H1 (cell line): ENCODE results near the gene TRAF3IP1. TPM values are rescaled to one million over a fixed set of nuclear protein-coding genes. Genes with fewer than 3 reads are reported as not detected.

ENCODE experiments used
- CTCF ChIA-PET: fragments of 300-600 bp; sonication (Branson Sonifier 250); formaldehyde crosslinking; loops from one replicate; lab custom pipeline; 2021; ENCODE audit not compliant: partially characterized antibody; lab: Charles Lee
- POLR2A ChIA-PET: fragments of 300-600 bp; sonication (Branson Sonifier 250); formaldehyde crosslinking; loops from one replicate; lab custom pipeline; 2021; ENCODE audit warnings: inconsistent platforms; ENCODE audit not compliant: partially characterized antibody; lab: Charles Lee
- DNase-seq, 2 experiments: peaks; one replicate each; pipeline versions ENCODE4 v3.0.0 to v3.0.0-alpha.2; 2010 to 2022; ENCODE audit warnings: low spot score in 2 of 2, low read depth in 1 of 2, mixed read lengths in 1 of 2
- FAIRE-seq: peaks from 2 replicates; lab custom pipeline; 2011; peaks lifted over from hg19 to GRCh38; lab: Jason Lieb, UNC
- H2AFZ ChIP-seq: 2 replicates; pipeline ENCODE4 v1.8.1; 2012; ENCODE audit warnings: low read length, inconsistent platforms
- H2AK5ac ChIP-seq: 2 replicates; pipeline ENCODE4 v1.6.1; 2013; ENCODE audit warnings: low read depth, low read length
- H2BK120ac ChIP-seq: replicated peaks from 2 replicates; pipeline ENCODE3; 2013; ENCODE audit warnings: low read depth, low read length, inconsistent platforms
- H2BK12ac ChIP-seq: 2 replicates; pipeline ENCODE4 v1.6.1; 2013; ENCODE audit warnings: low read depth, low read length
- H2BK15ac ChIP-seq: 2 replicates; pipeline ENCODE4 v1.6.1; 2013; ENCODE audit warnings: low read length
- H2BK20ac ChIP-seq: 2 replicates; pipeline ENCODE4 v1.6.1; 2013; ENCODE audit warnings: low read length
- H2BK5ac ChIP-seq: 2 replicates; pipeline ENCODE4 v1.6.1; 2013; ENCODE audit warnings: low read depth, low read length
- H3K14ac ChIP-seq: 2 replicates; pipeline ENCODE4 v1.6.1; 2013; ENCODE audit warnings: inconsistent platforms; ENCODE audit not compliant: insufficient read length
- H3K18ac ChIP-seq: 2 replicates; pipeline ENCODE4 v1.6.1; 2013; ENCODE audit warnings: low read length; ENCODE audit errors: extremely low read depth
- H3K23ac ChIP-seq: 2 replicates; pipeline ENCODE4 v1.6.1; 2013; ENCODE audit warnings: inconsistent platforms; ENCODE audit not compliant: insufficient read length
- H3K23me2 ChIP-seq: 2 replicates; pipeline ENCODE4 v1.6.1; 2013; ENCODE audit warnings: low read depth, low read length
- H3K27ac ChIP-seq: 2 replicates; pipeline ENCODE4 v1.6.1; 2011; ENCODE audit warnings: low read depth, low read length, inconsistent platforms
- H3K27me3 ChIP-seq, 4 experiments: replicated peaks in 1 of 4; 1 replicate in 1 of 4; 2 replicates in 3 of 4; pipeline versions ENCODE4 v1.6.1 to v1.8.1; 2011 to 2013; ENCODE audit warnings: low read length in 3 of 4, mild to moderate bottlenecking in 3 of 4, inconsistent platforms in 2 of 4, mixed read lengths in 2 of 4, moderate library complexity in 1 of 4; ENCODE audit not compliant: control insufficient read depth in 3 of 4, insufficient read depth in 3 of 4; ENCODE audit errors: extremely low read depth in 1 of 4
- H3K36me3 ChIP-seq, 4 experiments: 2 replicates each; pipeline versions ENCODE4 v1.6.1 to v1.8.1; 2011 to 2013; ENCODE audit warnings: mild to moderate bottlenecking in 4 of 4, low read length in 3 of 4, moderate library complexity in 2 of 4, control low read depth in 1 of 4, inconsistent platforms in 1 of 4; ENCODE audit not compliant: insufficient read depth in 4 of 4, control insufficient read depth in 2 of 4
- H3K4ac ChIP-seq: replicated peaks from 2 replicates; pipeline ENCODE3; 2013; ENCODE audit warnings: low read length, low read depth, mixed read lengths, inconsistent platforms; ENCODE audit not compliant: insufficient read length
- H3K4me1 ChIP-seq, 4 experiments: replicated peaks in 1 of 4; 1 replicate in 1 of 4; 2 replicates in 3 of 4; pipeline versions ENCODE4 v1.6.1 to v1.8.1; 2011 to 2013; ENCODE audit warnings: low read length in 3 of 4, inconsistent platforms in 2 of 4, mixed read lengths in 1 of 4; ENCODE audit not compliant: insufficient read depth in 4 of 4, control insufficient read depth in 3 of 4
- H3K4me2 ChIP-seq, 2 experiments: 2 replicates each; pipeline versions ENCODE4 v1.6.1 to v1.8.1; 2011 to 2013; ENCODE audit warnings: low read depth in 2 of 2, low read length in 2 of 2, control low read depth in 1 of 2, inconsistent platforms in 1 of 2, mild to moderate bottlenecking in 1 of 2; ENCODE audit not compliant: insufficient read depth in 1 of 2
- H3K4me3 ChIP-seq, 4 experiments: fragments of 200-600, 300-600 bp in 1 of 4; sonication (generic), shearing (Covaris generic), sonication (Bioruptor Twin) in 1 of 4; 2 replicates each; pipeline versions ENCODE4 v1.5.1 to v1.8.1; 2011 to 2016; ENCODE audit warnings: low read length in 4 of 4, low read depth in 3 of 4, control low read depth in 2 of 4, inconsistent platforms in 2 of 4, mild to moderate bottlenecking in 2 of 4, mixed read lengths in 1 of 4, moderate library complexity in 1 of 4; ENCODE audit not compliant: insufficient read depth in 2 of 4; ENCODE audit errors: extremely low read depth in 1 of 4
- H3K56ac ChIP-seq: replicated peaks from 2 replicates; pipeline ENCODE3; 2013; ENCODE audit warnings: low read depth, mild to moderate bottlenecking, mixed read lengths, low read length, inconsistent platforms; ENCODE audit not compliant: insufficient read length
- H3K79me1 ChIP-seq: 2 replicates; pipeline ENCODE4 v1.6.1; 2013; ENCODE audit warnings: low read depth, low read length, control low read depth
- H3K79me2 ChIP-seq, 2 experiments: 2 replicates each; pipeline versions ENCODE4 v1.6.1 to v1.8.1; 2012 to 2013; ENCODE audit warnings: low read length in 2 of 2, mild to moderate bottlenecking in 2 of 2, inconsistent platforms in 1 of 2; ENCODE audit not compliant: insufficient read depth in 2 of 2, control insufficient read depth in 1 of 2
- H3K9ac ChIP-seq, 4 experiments: replicated peaks in 1 of 4; 1 replicate in 1 of 4; 2 replicates in 3 of 4; pipeline versions ENCODE4 v1.6.1 to v1.8.1; 2011 to 2013; ENCODE audit warnings: low read depth in 3 of 4, low read length in 3 of 4, control low read depth in 2 of 4, mild to moderate bottlenecking in 2 of 4, moderate library complexity in 2 of 4, inconsistent platforms in 1 of 4; ENCODE audit errors: extremely low read depth in 1 of 4
- H3K9me3 ChIP-seq, 2 experiments: 2 replicates each; pipeline versions ENCODE4 v1.6.1 to v1.8.1; 2012 to 2013; ENCODE audit warnings: mild to moderate bottlenecking in 2 of 2, moderate library complexity in 2 of 2, control low read depth in 1 of 2, inconsistent platforms in 1 of 2, low read depth in 1 of 2, low read length in 1 of 2, mixed read lengths in 1 of 2; ENCODE audit not compliant: insufficient read depth in 2 of 2
- H4K20me1 ChIP-seq, 2 experiments: replicated peaks in 1 of 2; 2 replicates each; pipeline versions ENCODE3 to v1.8.1; 2011 to 2013; ENCODE audit warnings: inconsistent platforms in 2 of 2, low read length in 2 of 2, mild to moderate bottlenecking in 1 of 2; ENCODE audit not compliant: insufficient read depth in 2 of 2, control insufficient read depth in 1 of 2
- H4K5ac ChIP-seq: 2 replicates; pipeline ENCODE4 v1.6.1; 2013; ENCODE audit warnings: low read length, low read depth, mixed read lengths, inconsistent platforms; ENCODE audit not compliant: insufficient read length
- H4K8ac ChIP-seq: 2 replicates; pipeline ENCODE4 v1.8.0; 2013; ENCODE audit warnings: mild to moderate bottlenecking, moderate library complexity, low read length, inconsistent platforms; ENCODE audit not compliant: insufficient read depth; ENCODE audit errors: extremely low read depth
- H4K91ac ChIP-seq: replicated peaks from 2 replicates; pipeline ENCODE3; 2013; ENCODE audit warnings: low read length, mixed read lengths, inconsistent platforms; ENCODE audit not compliant: insufficient read length
- ATF2 ChIP-seq: IDR thresholded peaks from 2 replicates; pipeline ENCODE4 v1.6.1; 2012; ENCODE audit warnings: low read length, inconsistent platforms
- ATF3 ChIP-seq: IDR thresholded peaks from 2 replicates; pipeline ENCODE4 v1.6.1; 2011; ENCODE audit warnings: low read depth, mild to moderate bottlenecking, low read length; ENCODE audit not compliant: insufficient read depth
- BRCA1 ChIP-seq: IDR thresholded peaks from 2 replicates; pipeline ENCODE4 v1.6.1; 2012; ENCODE audit warnings: low read depth, low read length, improper control_type of control experiment
- CHD1 ChIP-seq: IDR thresholded peaks from 2 replicates; pipeline ENCODE4 v1.6.1; 2012; ENCODE audit warnings: low read depth, low read length, improper control_type of control experiment
- EGR1 ChIP-seq: IDR thresholded peaks from 2 replicates; pipeline ENCODE4 v1.6.1; 2011; ENCODE audit warnings: low read depth, low read length, borderline replicate concordance
- EZH2 ChIP-seq: fragments of 200-600 bp; sonication (generic); IDR thresholded peaks from 2 replicates; pipeline ENCODE4 v1.7.1; 2012; ENCODE audit warnings: low read depth, mild to moderate bottlenecking, moderate library complexity, low read length, inconsistent platforms; ENCODE audit not compliant: severe bottlenecking
- GABPA ChIP-seq: IDR thresholded peaks from 2 replicates; pipeline ENCODE4 v1.6.1; 2011; ENCODE audit warnings: mild to moderate bottlenecking, low read length, moderate library complexity, borderline replicate concordance; ENCODE audit not compliant: insufficient read depth
- KDM4A ChIP-seq: IDR thresholded peaks from one replicate; pipeline ENCODE4 v1.7.1; 2012; ENCODE audit warnings: low read depth, mild to moderate bottlenecking, moderate library complexity, low read length, inconsistent platforms; ENCODE audit not compliant: severe bottlenecking
- POLR2A ChIP-seq, 2 experiments: IDR thresholded peaks; 1 replicate in 1 of 2; 2 replicates in 1 of 2; pipeline ENCODE4 v1.6.1; 2011; ENCODE audit warnings: low read depth in 2 of 2, low read length in 2 of 2, mild to moderate bottlenecking in 2 of 2; ENCODE audit errors: control extremely low read depth in 1 of 2
- SP1 ChIP-seq: IDR thresholded peaks from 2 replicates; pipeline ENCODE4 v1.6.1; 2011; ENCODE audit warnings: low read depth, low read length
- SUZ12 ChIP-seq: fragments of 200-600 bp; sonication (generic); IDR thresholded peaks from 2 replicates; pipeline ENCODE4 v1.6.1; 2012; ENCODE audit warnings: mild to moderate bottlenecking, inconsistent platforms, low read length, moderate library complexity, mixed read lengths
- ZNF274 ChIP-seq: IDR thresholded peaks from 2 replicates; pipeline ENCODE4 v1.7.0; 2012; ENCODE audit warnings: low read length, borderline replicate concordance; ENCODE audit errors: extremely low read depth
- WGBS, 2 experiments: shearing (Covaris generic) in 1 of 2; methylation state at CpG; one replicate each; pipeline versions ENCODE4 v1.1.6 to v1.1.7; 2013 to 2015; ENCODE audit warnings: low lambda C conversion rate in 2 of 2, mixed read lengths in 2 of 2, inconsistent platforms in 1 of 2, low coverage in 1 of 2, missing lambda C conversion rate in 1 of 2; ENCODE audit not compliant: insufficient replicate concordance in 2 of 2, insufficient coverage in 1 of 2, insufficient read length in 1 of 2; ENCODE audit errors: extremely low coverage in 1 of 2, missing lambda C conversion rate in 1 of 2; 5-methylcytosine and 5-hydroxymethylcytosine counted together
- polyA plus RNA-seq, 7 experiments: library from polyadenylated mRNA; depleted of rRNA in 3 of 7; stranded (reverse) in 5 of 7; unstranded in 2 of 7; fragments of >200 nt in 5 of 7; fragments of 200-250 nt in 2 of 7; gene quantifications; 1 replicate in 5 of 7; 2 replicates in 1 of 7; 4 replicates in 1 of 7; pipeline versions ENCODE4 v1.2.1 to v1.2.3, GENCODE V29; 2011 to 2013; ENCODE audit warnings: missing spikeins in 2 of 7, mixed read lengths in 2 of 7
- total RNA-seq: library from RNA; stranded (reverse); fragmentation: NEBNext Ultra II Directional; extraction: Animal tissue kit (Norgen Biotek cat#: 25700); gene quantifications from 2 replicates; pipeline ENCODE4 v1.2.1, GENCODE V29; 2021

Gene TRAF3IP1
- total and polyA plus RNA-seq, 2 of the 8 experiments (the other 6 are each of a cell fraction or from before 2014, with no cell fraction given): 2.3 to 17.5 TPM

GRCh38 chr2:238327751-238328150 lies 7.4 kb downstream of the TRAF3IP1 start:
- Histone ChIP-seq H4K20me1 (peaks cover 0 to 4% of the 10 kb centered on the region in 2 experiments), H2BK15ac (no peak overlapping the region)
- TF ChIP-seq POLR2A (IDR thresholded peaks at IDR 0.05; ENCODE audit: control extremely low read depth in 1 of 2, low read depth in 2 of 2, low read length in 2 of 2) (no peak), ATF3 (no peak), GABPA (no peak), KDM4A (no peak), SUZ12 (no peak), ZNF274 (no peak), EZH2 (no peak), EGR1 (no peak), SP1 (no peak), ATF2 (no peak), CHD1 (no peak), BRCA1 (no peak)

More at GRCh38 chr2:238327751-238328150, 7.4 kb downstream of the TRAF3IP1 start:
- Histone ChIP-seq H3K23ac (no peak overlapping the region), H4K5ac (no peak overlapping the region), H3K4me2 (no peak overlapping the region), H2AK5ac (no peak overlapping the region), H4K8ac (no peak overlapping the region), H3K27ac (no peak overlapping the region), H3K23me2 (no peaks in the 10 kb centered on the region), H2BK5ac (no peak overlapping the region), H3K56ac (no peak overlapping the region), H2BK20ac (no peak overlapping the region), H3K18ac (no peak overlapping the region), H3K14ac (no peak overlapping the region), H2BK120ac (no peak overlapping the region), H2AFZ (no peak overlapping the region), H3K79me2 (no peaks in the 10 kb centered on the region), H3K79me1 (no peaks in the 10 kb centered on the region; the same call in 1 of the 2 replicates), H3K36me3 (peaks cover 0 to 20% (median under 1%) of the 10 kb centered on the region in 4 experiments; a peak in 3 of 8 replicates), H3K4me1 (no peaks in the 10 kb centered on the region), H3K9ac (no peak overlapping the region), H2BK12ac (no peak overlapping the region), H3K4ac (no peak overlapping the region), H3K27me3 (no peaks in the 10 kb centered on the region), H3K9me3 (no peaks in the 10 kb centered on the region), H3K4me3 (no peak overlapping the region), H4K91ac (no peak overlapping the region)
- WGBS, 2 experiments: 89% methylated on average over 3 of the region's 3 CpGs; no CpG with 5 or more reads in 1 of the 2 experiments
- DNase-seq (no peak), FAIRE-seq (no peak)
- CTCF ChIA-PET: interaction anchor here (0.6 to 1.0 kb wide), 3 partner anchors 9 to 1364 kb away, joined by 3 to 4 read pairs (median 3); no protein-coding TSS in a partner anchor
- POLR2A ChIA-PET: interaction anchor here (0.6 kb wide), 1 partner anchor 78 kb away, joined by 3 read pairs; no protein-coding TSS in a partner anchor
